HG03442 (cell line): ENCODE measurements around the gene ABCG5.
A peak's percentile ranks its signal among the peaks of the same experiment; 100 is the strongest.

ENCODE experiments used
- ATAC-seq: cut with Tn5 transposase; IDR thresholded peaks from one replicate; pipeline ENCODE4 v1.9.1; 2021; ENCODE audit warnings: mild to moderate bottlenecking, moderate library complexity; ENCODE audit not compliant: unreplicated experiment

ABCG5 gene

GRCh38 chr2:43838560-43839267 is at the start of gene ABCG5, which contains the start of gene ABCG8:
Gene ABCG5 (minus strand): TSS chr2:43838839. CDS start chr2:43838679, 160 bp downstream.
Gene ABCG8 (plus strand): TSS chr2:43838971. CDS start chr2:43839054, 83 bp downstream.
- no peak for ATAC-seq

- no peak for ATAC-seq
Observed at GRCh38 chr2:43887176-43887575, 48.5 kb upstream of the ABCG5 start.

- ATAC-seq, result no peak
Observed at GRCh38 chr2:43885132-43885632, 46.5 kb upstream of the ABCG5 start.

- ATAC-seq, result no peak
Observed at GRCh38 chr2:43884689-43885088, 46.0 kb upstream of the ABCG5 start.

- ATAC-seq, result no peak
Observed at GRCh38 chr2:43882312-43882711, 43.7 kb upstream of the ABCG5 start.

- ATAC-seq, result no peak
Observed at GRCh38 chr2:43880952-43881351, 42.3 kb upstream of the ABCG5 start.

- no peak for ATAC-seq
Observed at GRCh38 chr2:43880471-43880870, 41.8 kb upstream of the ABCG5 start.

GRCh38 chr2:43879261-43879660 is 40.6 kb upstream of the ABCG5 start:
- ATAC-seq, result no peak

GRCh38 chr2:43877782-43878464 is 39.3 kb upstream of the ABCG5 start:
- peak; percentile 69 for ATAC-seq

GRCh38 chr2:43874776-43875451 is 36.3 kb upstream of the ABCG5 start:
- ATAC-seq, result no peak

- ATAC-seq, result no peak
Observed at GRCh38 chr2:43872151-43872550, 33.5 kb upstream of the ABCG5 start.

- no peak for ATAC-seq
Observed at GRCh38 chr2:43855292-43855691, 16.7 kb upstream of the ABCG5 start.

GRCh38 chr2:43854671-43855070 is 16.0 kb upstream of the ABCG5 start:
- no peak for ATAC-seq

- no peak for ATAC-seq
Observed at GRCh38 chr2:43853141-43854081, 14.8 kb upstream of the ABCG5 start.

GRCh38 chr2:43852196-43852730 is 13.6 kb upstream of the ABCG5 start:
- ATAC-seq, result no peak

GRCh38 chr2:43851011-43851980 is 12.7 kb upstream of the ABCG5 start:
- no peak for ATAC-seq

GRCh38 chr2:43848214-43848613 is 9.6 kb upstream of the ABCG5 start:
- ATAC-seq, result no peak

GRCh38 chr2:43846140-43846793 is 7.6 kb upstream of the ABCG5 start:
- ATAC-seq, result no peak

- no peak for ATAC-seq
Observed at GRCh38 chr2:43845181-43845580, 6.5 kb upstream of the ABCG5 start.
